H1 (cell line): ENCODE data around the gene SLC25A26. TPM values are rescaled to one million over a fixed set of nuclear protein-coding genes. Genes with fewer than 3 reads are reported as not detected.
A peak's percentile ranks its signal among the peaks of the same experiment; 100 is the strongest.

Source experiments
- CTCF ChIA-PET: fragments of 300-600 bp; sonication (Branson Sonifier 250); formaldehyde crosslinking; loops from one replicate; lab custom pipeline; 2021; ENCODE audit not compliant: partially characterized antibody; lab: Charles Lee
- POLR2A ChIA-PET: fragments of 300-600 bp; sonication (Branson Sonifier 250); formaldehyde crosslinking; loops from one replicate; lab custom pipeline; 2021; ENCODE audit warnings: inconsistent platforms; ENCODE audit not compliant: partially characterized antibody; lab: Charles Lee
- DNase-seq, 2 experiments: peaks; one replicate each; pipeline versions ENCODE4 v3.0.0 to v3.0.0-alpha.2; 2010 to 2022; ENCODE audit warnings: low spot score in 2 of 2, low read depth in 1 of 2, mixed read lengths in 1 of 2
- FAIRE-seq: peaks from 2 replicates; lab custom pipeline; 2011; peaks lifted over from hg19 to GRCh38; lab: Jason Lieb, UNC
- H2AFZ ChIP-seq: 2 replicates; pipeline ENCODE4 v1.8.1; 2012; ENCODE audit warnings: low read length, inconsistent platforms
- H2AK5ac ChIP-seq: 2 replicates; pipeline ENCODE4 v1.6.1; 2013; ENCODE audit warnings: low read depth, low read length
- H2BK120ac ChIP-seq: replicated peaks from 2 replicates; pipeline ENCODE3; 2013; ENCODE audit warnings: low read depth, low read length, inconsistent platforms
- H2BK12ac ChIP-seq: 2 replicates; pipeline ENCODE4 v1.6.1; 2013; ENCODE audit warnings: low read depth, low read length
- H2BK15ac ChIP-seq: 2 replicates; pipeline ENCODE4 v1.6.1; 2013; ENCODE audit warnings: low read length
- H2BK20ac ChIP-seq: 2 replicates; pipeline ENCODE4 v1.6.1; 2013; ENCODE audit warnings: low read length
- H2BK5ac ChIP-seq: 2 replicates; pipeline ENCODE4 v1.6.1; 2013; ENCODE audit warnings: low read depth, low read length
- H3K14ac ChIP-seq: 2 replicates; pipeline ENCODE4 v1.6.1; 2013; ENCODE audit warnings: inconsistent platforms; ENCODE audit not compliant: insufficient read length
- H3K18ac ChIP-seq: 2 replicates; pipeline ENCODE4 v1.6.1; 2013; ENCODE audit warnings: low read length; ENCODE audit errors: extremely low read depth
- H3K23ac ChIP-seq: 2 replicates; pipeline ENCODE4 v1.6.1; 2013; ENCODE audit warnings: inconsistent platforms; ENCODE audit not compliant: insufficient read length
- H3K23me2 ChIP-seq: 2 replicates; pipeline ENCODE4 v1.6.1; 2013; ENCODE audit warnings: low read depth, low read length
- H3K27ac ChIP-seq: 2 replicates; pipeline ENCODE4 v1.6.1; 2011; ENCODE audit warnings: low read depth, low read length, inconsistent platforms
- H3K27me3 ChIP-seq, 4 experiments: replicated peaks in 1 of 4; 1 replicate in 1 of 4; 2 replicates in 3 of 4; pipeline versions ENCODE4 v1.6.1 to v1.8.1; 2011 to 2013; ENCODE audit warnings: low read length in 3 of 4, mild to moderate bottlenecking in 3 of 4, inconsistent platforms in 2 of 4, mixed read lengths in 2 of 4, moderate library complexity in 1 of 4; ENCODE audit not compliant: control insufficient read depth in 3 of 4, insufficient read depth in 3 of 4; ENCODE audit errors: extremely low read depth in 1 of 4
- H3K36me3 ChIP-seq, 4 experiments: 2 replicates each; pipeline versions ENCODE4 v1.6.1 to v1.8.1; 2011 to 2013; ENCODE audit warnings: mild to moderate bottlenecking in 4 of 4, low read length in 3 of 4, moderate library complexity in 2 of 4, control low read depth in 1 of 4, inconsistent platforms in 1 of 4; ENCODE audit not compliant: insufficient read depth in 4 of 4, control insufficient read depth in 2 of 4
- H3K4ac ChIP-seq: replicated peaks from 2 replicates; pipeline ENCODE3; 2013; ENCODE audit warnings: low read length, low read depth, mixed read lengths, inconsistent platforms; ENCODE audit not compliant: insufficient read length
- H3K4me1 ChIP-seq, 4 experiments: replicated peaks in 1 of 4; 1 replicate in 1 of 4; 2 replicates in 3 of 4; pipeline versions ENCODE4 v1.6.1 to v1.8.1; 2011 to 2013; ENCODE audit warnings: low read length in 3 of 4, inconsistent platforms in 2 of 4, mixed read lengths in 1 of 4; ENCODE audit not compliant: insufficient read depth in 4 of 4, control insufficient read depth in 3 of 4
- H3K4me2 ChIP-seq, 2 experiments: 2 replicates each; pipeline versions ENCODE4 v1.6.1 to v1.8.1; 2011 to 2013; ENCODE audit warnings: low read depth in 2 of 2, low read length in 2 of 2, control low read depth in 1 of 2, inconsistent platforms in 1 of 2, mild to moderate bottlenecking in 1 of 2; ENCODE audit not compliant: insufficient read depth in 1 of 2
- H3K4me3 ChIP-seq, 4 experiments: fragments of 200-600, 300-600 bp in 1 of 4; sonication (generic), shearing (Covaris generic), sonication (Bioruptor Twin) in 1 of 4; 2 replicates each; pipeline versions ENCODE4 v1.5.1 to v1.8.1; 2011 to 2016; ENCODE audit warnings: low read length in 4 of 4, low read depth in 3 of 4, control low read depth in 2 of 4, inconsistent platforms in 2 of 4, mild to moderate bottlenecking in 2 of 4, mixed read lengths in 1 of 4, moderate library complexity in 1 of 4; ENCODE audit not compliant: insufficient read depth in 2 of 4; ENCODE audit errors: extremely low read depth in 1 of 4
- H3K56ac ChIP-seq: replicated peaks from 2 replicates; pipeline ENCODE3; 2013; ENCODE audit warnings: low read depth, mild to moderate bottlenecking, mixed read lengths, low read length, inconsistent platforms; ENCODE audit not compliant: insufficient read length
- H3K79me1 ChIP-seq: 2 replicates; pipeline ENCODE4 v1.6.1; 2013; ENCODE audit warnings: low read depth, low read length, control low read depth
- H3K79me2 ChIP-seq, 2 experiments: 2 replicates each; pipeline versions ENCODE4 v1.6.1 to v1.8.1; 2012 to 2013; ENCODE audit warnings: low read length in 2 of 2, mild to moderate bottlenecking in 2 of 2, inconsistent platforms in 1 of 2; ENCODE audit not compliant: insufficient read depth in 2 of 2, control insufficient read depth in 1 of 2
- H3K9ac ChIP-seq, 4 experiments: replicated peaks in 1 of 4; 1 replicate in 1 of 4; 2 replicates in 3 of 4; pipeline versions ENCODE4 v1.6.1 to v1.8.1; 2011 to 2013; ENCODE audit warnings: low read depth in 3 of 4, low read length in 3 of 4, control low read depth in 2 of 4, mild to moderate bottlenecking in 2 of 4, moderate library complexity in 2 of 4, inconsistent platforms in 1 of 4; ENCODE audit errors: extremely low read depth in 1 of 4
- H3K9me3 ChIP-seq, 2 experiments: 2 replicates each; pipeline versions ENCODE4 v1.6.1 to v1.8.1; 2012 to 2013; ENCODE audit warnings: mild to moderate bottlenecking in 2 of 2, moderate library complexity in 2 of 2, control low read depth in 1 of 2, inconsistent platforms in 1 of 2, low read depth in 1 of 2, low read length in 1 of 2, mixed read lengths in 1 of 2; ENCODE audit not compliant: insufficient read depth in 2 of 2
- H4K20me1 ChIP-seq, 2 experiments: replicated peaks in 1 of 2; 2 replicates each; pipeline versions ENCODE3 to v1.8.1; 2011 to 2013; ENCODE audit warnings: inconsistent platforms in 2 of 2, low read length in 2 of 2, mild to moderate bottlenecking in 1 of 2; ENCODE audit not compliant: insufficient read depth in 2 of 2, control insufficient read depth in 1 of 2
- H4K5ac ChIP-seq: 2 replicates; pipeline ENCODE4 v1.6.1; 2013; ENCODE audit warnings: low read length, low read depth, mixed read lengths, inconsistent platforms; ENCODE audit not compliant: insufficient read length
- H4K8ac ChIP-seq: 2 replicates; pipeline ENCODE4 v1.8.0; 2013; ENCODE audit warnings: mild to moderate bottlenecking, moderate library complexity, low read length, inconsistent platforms; ENCODE audit not compliant: insufficient read depth; ENCODE audit errors: extremely low read depth
- H4K91ac ChIP-seq: replicated peaks from 2 replicates; pipeline ENCODE3; 2013; ENCODE audit warnings: low read length, mixed read lengths, inconsistent platforms; ENCODE audit not compliant: insufficient read length
- RAD21 ChIP-seq, 2 experiments: IDR thresholded peaks in 1 of 2; conservative IDR thresholded peaks in 1 of 2; 2 replicates each; pipeline ENCODE4 v1.6.1; 2011; ENCODE audit warnings: low read depth in 2 of 2, low read length in 2 of 2, improper control_type of control experiment in 1 of 2, inconsistent platforms in 1 of 2, mild to moderate bottlenecking in 1 of 2, moderate library complexity in 1 of 2
- polyA plus RNA-seq, 7 experiments: library from polyadenylated mRNA; depleted of rRNA in 3 of 7; stranded (reverse) in 5 of 7; unstranded in 2 of 7; fragments of >200 nt in 5 of 7; fragments of 200-250 nt in 2 of 7; gene quantifications; 1 replicate in 5 of 7; 2 replicates in 1 of 7; 4 replicates in 1 of 7; pipeline versions ENCODE4 v1.2.1 to v1.2.3, GENCODE V29; 2011 to 2013; ENCODE audit warnings: missing spikeins in 2 of 7, mixed read lengths in 2 of 7
- total RNA-seq: library from RNA; stranded (reverse); fragmentation: NEBNext Ultra II Directional; extraction: Animal tissue kit (Norgen Biotek cat#: 25700); gene quantifications from 2 replicates; pipeline ENCODE4 v1.2.1, GENCODE V29; 2021
- TF ChIP-seq, protein P1 (sequence below): IDR thresholded peaks from 2 replicates; pipeline ENCODE4 v1.6.1; 2012; ENCODE audit warnings: inconsistent platforms
- TF ChIP-seq, protein P2 (sequence below): IDR thresholded peaks from 2 replicates; pipeline ENCODE4 v1.6.1; 2012; ENCODE audit warnings: low read length, inconsistent platforms

Gene SLC25A26
- total and polyA plus RNA-seq, 2 of the 8 experiments (the other 6 are each of a cell fraction or from before 2014, with no cell fraction given), result 30.0 to 37.0 TPM

DNA sequence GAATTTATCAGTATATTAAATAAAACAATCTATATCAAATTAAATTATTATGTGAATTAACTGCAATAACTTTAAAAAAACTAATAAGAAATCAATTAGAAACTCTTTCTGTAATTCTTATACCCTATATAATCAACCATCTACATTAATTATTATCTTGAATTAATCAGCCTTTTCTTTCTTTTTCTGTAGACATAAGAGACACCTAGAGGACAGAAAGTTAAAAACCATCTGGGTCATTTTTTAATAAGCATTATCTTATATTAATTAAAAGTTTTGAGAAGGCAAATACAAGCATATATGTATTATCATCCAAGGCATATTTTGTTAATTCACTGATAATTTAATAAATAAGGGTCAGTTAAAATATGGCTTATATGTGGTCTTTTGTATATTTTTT is 24.2 kb upstream of the SLC25A26 start:
- H4K20me1 ChIP-seq, result peaks cover 0 to 1% of the 10 kb centered on the region in 2 experiments
- TF ChIP-seq, protein P1, sequence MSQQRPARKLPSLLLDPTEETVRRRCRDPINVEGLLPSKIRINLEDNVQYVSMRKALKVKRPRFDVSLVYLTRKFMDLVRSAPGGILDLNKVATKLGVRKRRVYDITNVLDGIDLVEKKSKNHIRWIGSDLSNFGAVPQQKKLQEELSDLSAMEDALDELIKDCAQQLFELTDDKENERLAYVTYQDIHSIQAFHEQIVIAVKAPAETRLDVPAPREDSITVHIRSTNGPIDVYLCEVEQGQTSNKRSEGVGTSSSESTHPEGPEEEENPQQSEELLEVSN, result no peak
- TF ChIP-seq, protein P2, sequence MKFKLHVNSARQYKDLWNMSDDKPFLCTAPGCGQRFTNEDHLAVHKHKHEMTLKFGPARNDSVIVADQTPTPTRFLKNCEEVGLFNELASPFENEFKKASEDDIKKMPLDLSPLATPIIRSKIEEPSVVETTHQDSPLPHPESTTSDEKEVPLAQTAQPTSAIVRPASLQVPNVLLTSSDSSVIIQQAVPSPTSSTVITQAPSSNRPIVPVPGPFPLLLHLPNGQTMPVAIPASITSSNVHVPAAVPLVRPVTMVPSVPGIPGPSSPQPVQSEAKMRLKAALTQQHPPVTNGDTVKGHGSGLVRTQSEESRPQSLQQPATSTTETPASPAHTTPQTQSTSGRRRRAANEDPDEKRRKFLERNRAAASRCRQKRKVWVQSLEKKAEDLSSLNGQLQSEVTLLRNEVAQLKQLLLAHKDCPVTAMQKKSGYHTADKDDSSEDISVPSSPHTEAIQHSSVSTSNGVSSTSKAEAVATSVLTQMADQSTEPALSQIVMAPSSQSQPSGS, result no peak
- TF ChIP-seq RAD21 (IDR thresholded peaks at IDR 0.05 in 1 of 2, conservative IDR thresholded peaks at IDR 0.05 in 1 of 2; ENCODE audit: low read depth in 2 of 2, low read length in 2 of 2), result peak in 1 of 2 experiments; percentile 16; a peak in 2 of 4 replicates
- POLR2A ChIA-PET, result no interaction called here
- H3K4me1 ChIP-seq, result peaks cover 0 to 2% (median 0%) of the 10 kb centered on the region in 4 experiments; a peak in 2 of 7 replicates
- H3K4ac ChIP-seq, result no peak overlapping the region
- no peaks in the 10 kb centered on the region; a peak in 1 of 7 replicates for H3K27me3 ChIP-seq
- H4K8ac ChIP-seq, result no peak overlapping the region
- H2BK20ac ChIP-seq, result no peak overlapping the region
- H3K79me1 ChIP-seq, result no peaks in the 10 kb centered on the region; the same call in 1 of the 2 replicates
- H2AFZ ChIP-seq, result no peak overlapping the region
- H3K23me2 ChIP-seq, result peaks cover 4% of the 10 kb centered on the region
- H2BK12ac ChIP-seq, result no peak overlapping the region
- H3K36me3 ChIP-seq, result no peaks in the 10 kb centered on the region
- no peak overlapping the region for H3K23ac ChIP-seq
- H3K4me3 ChIP-seq, result no peak overlapping the region
- no peak overlapping the region for H2BK15ac ChIP-seq
- no peaks in the 10 kb centered on the region for H3K79me2 ChIP-seq
- no peak overlapping the region for H3K9ac ChIP-seq
- H4K5ac ChIP-seq, result no peak overlapping the region
- DNase-seq (no peak), FAIRE-seq (no peak)
- no peak overlapping the region for H2AK5ac ChIP-seq
- no peak overlapping the region for H3K27ac ChIP-seq
- no peaks in the 10 kb centered on the region for H3K9me3 ChIP-seq
- H4K91ac ChIP-seq, result no peak overlapping the region
- H3K18ac ChIP-seq, result no peak overlapping the region
- H2BK120ac ChIP-seq, result no peak overlapping the region
- no peak overlapping the region for H2BK5ac ChIP-seq
- CTCF ChIA-PET, result interaction anchor here (0.6 to 2.2 kb wide), 4 partner anchors 23 to 577 kb away, joined by 3 to 5 read pairs (median 4); no protein-coding TSS in a partner anchor
- no peak overlapping the region for H3K56ac ChIP-seq
- H3K14ac ChIP-seq, result no peak overlapping the region
- H3K4me2 ChIP-seq, result no peak overlapping the region
